ENCODE data around the gene CD79A. TPM values are rescaled to one million over a fixed set of nuclear protein-coding genes. Genes with fewer than 3 reads are reported as not detected.
A peak's percentile ranks its signal among the peaks of the same experiment; 100 is the strongest.

CD79A gene
- total and polyA plus RNA-seq, 4 experiments from 2014 or later = 0.93 to 29.7 (median 3.2) TPM

DNA sequence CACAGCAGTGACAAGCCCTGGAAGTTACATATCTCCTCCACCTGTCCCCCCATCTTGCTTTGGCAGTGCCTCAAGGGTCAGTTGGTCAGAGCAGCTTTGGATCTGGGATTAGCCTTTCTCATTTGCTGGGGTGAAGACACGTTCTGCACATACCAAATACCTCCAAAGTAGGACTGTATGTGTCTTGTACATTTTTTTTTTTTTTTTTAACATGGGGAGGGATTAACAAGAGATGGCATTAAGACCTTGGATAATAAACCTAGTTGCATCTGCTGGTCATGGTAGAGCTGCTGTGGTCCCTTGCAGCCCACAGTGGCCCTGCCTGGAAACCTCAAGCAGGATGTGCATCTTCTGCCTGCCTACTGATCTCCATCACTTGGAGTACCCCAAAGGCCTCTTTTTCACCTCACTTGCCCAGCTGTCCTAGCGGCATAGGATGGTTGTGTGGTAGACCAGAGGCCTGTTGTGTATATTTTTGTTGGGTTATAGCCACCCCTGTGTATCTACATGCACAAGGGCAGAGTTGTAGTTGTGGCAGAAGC lies 14.6 kb upstream of the CD79A start:
- intact Hi-C loops (cut with micrococcal nuclease) = loop anchor here (5.0 kb wide), 1 partner anchor 215 kb away; the partner anchor contains the start of gene ZNF574
- ChIA-PET POLR2A (ENCODE audit: partially characterized antibody) (interaction anchor here (0.8 to 7.8 kb wide), 6 partner anchors 10 to 96 kb away, joined by 3 to 261 read pairs (median 4); partner anchors contain the start of genes ARHGEF1, CD79A, ERFL and RABAC1), CTCF (ENCODE audit: partially characterized antibody) (interaction anchor here (0.8 to 8.8 kb wide), 7 partner anchors 11 to 506 kb away, joined by 3 to 125 read pairs (median 4); partner anchors contain the start of gene CD79A)
- DNase-seq = no peak
- Histone ChIP-seq H3K4me1 (ENCODE audit: insufficient read depth, low read length) (peaks cover 70% of the 10 kb centered on the region), H3K9me3 (ENCODE audit: control insufficient read depth in 1 of 2, low read length in 2 of 2) (no peaks in the 10 kb centered on the region), H3K4me3 (ENCODE audit: low read length in 2 of 2) (no peak overlapping the region), H3K27me3 (ENCODE audit: insufficient read depth, low read length) (no peaks in the 10 kb centered on the region), H3K36me3 (ENCODE audit: insufficient read depth, low read length) (peaks cover 51% of the 10 kb centered on the region), H3K27ac (ENCODE audit: low read depth, low read length) (peak overlapping the region; percentile 96)
- H3K27me3 Mint-ChIP-seq = no peaks in the 10 kb centered on the region
- peak overlapping the region; percentile 57 to 96 (median 84) for H3K27ac Mint-ChIP-seq
- peak overlapping the region in 7 of 8 donors; percentile 24 to 95 (median 91) for H3K4me3 Mint-ChIP-seq
- no peaks in the 10 kb centered on the region for H3K9me3 Mint-ChIP-seq
- peaks cover 38 to 58% of the 10 kb centered on the region in 2 donors for H3K36me3 Mint-ChIP-seq
- peaks cover 37 to 67% (median 51%) of the 10 kb centered on the region in 4 donors for H3K4me1 Mint-ChIP-seq

DNA sequence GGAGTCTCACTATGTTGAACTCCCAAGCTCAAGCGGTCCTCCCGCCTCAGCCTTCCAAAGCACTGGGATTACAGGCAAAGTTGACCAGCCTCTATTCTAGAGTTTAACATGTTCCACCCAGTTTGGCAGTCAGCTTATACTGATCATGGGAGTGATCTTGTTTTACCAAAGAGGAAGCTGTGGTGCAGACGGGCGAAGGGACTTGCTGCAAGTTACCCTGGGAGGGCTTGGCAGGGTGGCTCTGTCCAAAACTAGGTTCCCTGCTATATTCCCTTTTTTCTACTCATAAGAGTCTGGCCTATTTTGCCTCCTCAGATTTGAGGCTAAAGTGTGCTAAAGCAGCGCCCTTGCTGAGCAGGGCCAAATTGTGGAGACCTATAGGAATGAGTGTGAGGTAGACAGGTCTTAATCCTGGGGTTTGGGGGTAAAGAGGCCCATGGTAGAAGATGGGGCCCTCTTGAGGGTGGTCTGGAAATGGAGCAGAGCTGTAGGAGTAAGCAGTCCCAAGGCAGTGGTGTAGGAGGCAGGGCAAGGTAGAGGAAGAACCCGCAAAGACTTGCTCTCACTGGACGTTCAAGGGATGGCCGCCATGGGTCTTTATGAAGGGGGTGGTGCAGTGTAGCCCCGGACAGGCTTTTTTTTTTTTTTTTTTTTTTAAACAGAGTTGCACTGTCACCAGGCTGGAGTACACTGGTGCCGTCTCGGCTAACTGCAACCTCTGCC lies 13.7 kb upstream of the CD79A start:
- Mint-ChIP-seq H3K36me3 (peaks cover 45 to 66% of the 10 kb centered on the region in 2 donors), H3K27me3 (no peaks in the 10 kb centered on the region), H3K4me1 (peaks cover 42 to 76% (median 58%) of the 10 kb centered on the region in 4 donors), H3K27ac (peak overlapping the region in 6 of 7 donors; percentile 27 to 92 (median 83)), H3K9me3 (no peaks in the 10 kb centered on the region), H3K4me3 (peak overlapping the region in 6 of 8 donors; percentile 46 to 95 (median 78))
- intact Hi-C loops (cut with micrococcal nuclease) = loop anchor here (5.0 kb wide), 1 partner anchor 214 kb away; the partner anchor contains the start of gene ZNF574
- Histone ChIP-seq H3K4me1 (ENCODE audit: insufficient read depth, low read length) (peaks cover 79% of the 10 kb centered on the region), H3K9me3 (ENCODE audit: control insufficient read depth in 1 of 2, low read length in 2 of 2) (no peaks in the 10 kb centered on the region), H3K27me3 (ENCODE audit: insufficient read depth, low read length) (no peaks in the 10 kb centered on the region), H3K4me3 (ENCODE audit: low read length in 2 of 2) (no peak overlapping the region), H3K27ac (ENCODE audit: low read depth, low read length) (peak overlapping the region; percentile 96), H3K36me3 (ENCODE audit: insufficient read depth, low read length) (peaks cover 58% of the 10 kb centered on the region)
- ChIA-PET CTCF (ENCODE audit: partially characterized antibody) (interaction anchor here (1.1 to 8.8 kb wide), 6 partner anchors 11 to 89 kb away, joined by 3 to 125 read pairs (median 4); partner anchors contain the start of gene CD79A), POLR2A (ENCODE audit: partially characterized antibody) (interaction anchor here (1.0 to 7.8 kb wide), 6 partner anchors 9 to 96 kb away, joined by 3 to 261 read pairs (median 6); partner anchors contain the start of genes ARHGEF1, CD79A and RABAC1)
- DNase-seq = peak in 1 of 5 donors; percentile 29

DNA sequence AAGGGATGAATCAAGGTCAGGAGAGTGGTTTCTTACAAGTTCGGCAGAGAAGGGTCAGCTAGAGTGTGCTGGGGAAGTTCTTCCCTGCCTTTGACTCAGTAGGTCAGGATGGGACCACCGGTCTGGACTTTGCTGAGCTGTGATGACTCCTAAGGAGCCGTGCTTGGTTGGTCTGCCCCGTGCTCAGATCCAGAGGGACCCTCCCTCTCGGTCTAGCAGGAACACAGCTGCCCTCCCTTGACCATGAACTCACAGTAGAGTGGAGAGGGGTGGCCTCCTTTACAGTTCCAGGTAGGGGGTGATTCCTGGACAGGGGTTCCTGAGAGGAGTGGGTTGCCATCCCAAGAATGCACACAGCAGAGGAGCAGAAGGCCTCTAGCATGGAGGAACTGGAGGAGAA lies 12.7 kb upstream of the CD79A start:
- POLR2A ChIA-PET (ENCODE audit: partially characterized antibody) = interaction anchor here (0.9 to 7.8 kb wide), 7 partner anchors 8 to 94 kb away, joined by 3 to 261 read pairs (median 5); partner anchors contain the start of genes ARHGEF1, CD79A and RABAC1
- no peaks in the 10 kb centered on the region for H3K9me3 Mint-ChIP-seq

DNA sequence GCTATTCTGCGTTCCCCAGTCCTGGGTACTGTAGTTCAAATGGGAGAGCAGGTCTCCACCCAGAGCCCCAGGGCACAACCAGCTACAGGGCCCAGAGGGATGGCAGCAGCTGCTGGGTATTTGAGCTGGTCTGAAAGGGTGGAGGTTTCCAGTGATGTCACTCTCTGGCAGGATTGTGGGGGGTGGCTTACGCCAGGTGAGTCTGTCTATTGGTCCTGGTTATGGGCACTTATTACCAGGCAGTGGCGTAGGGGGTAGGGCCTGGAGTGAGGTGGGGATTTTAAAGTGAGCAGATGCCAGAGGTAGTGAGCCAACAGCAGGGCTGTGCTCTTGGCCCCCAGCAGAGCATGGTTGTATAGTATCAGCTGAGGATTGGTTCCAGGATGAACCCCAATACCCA lies 10.8 kb upstream of the CD79A start:
- peak overlapping the region in 3 of 8 donors; percentile 15 to 59 (median 50) for H3K4me3 Mint-ChIP-seq
- intact Hi-C loops (cut with micrococcal nuclease) = no loop called here

More for the DNA sequence above, 12.7 kb upstream of the CD79A start:
- DNase-seq = peak in 1 of 5 donors; percentile 17
- peak overlapping the region; percentile 50 to 92 (median 83) for H3K27ac Mint-ChIP-seq
- peak overlapping the region; percentile 22 for H3K27ac ChIP-seq (ENCODE audit: low read depth, low read length)
- no peaks in the 10 kb centered on the region for H3K27me3 Mint-ChIP-seq
- peaks cover 41 to 81% (median 61%) of the 10 kb centered on the region in 4 donors for H3K4me1 Mint-ChIP-seq
- no peak overlapping the region for H3K4me3 ChIP-seq (ENCODE audit: low read length in 2 of 2)
- H3K36me3 ChIP-seq (ENCODE audit: insufficient read depth, low read length) = peaks cover 68% of the 10 kb centered on the region
- intact Hi-C loops (cut with micrococcal nuclease) = loop anchor here (5.0 kb wide), 1 partner anchor 213 kb away; the partner anchor contains the start of gene ZNF574
- H3K27me3 ChIP-seq (ENCODE audit: insufficient read depth, low read length) = no peaks in the 10 kb centered on the region
- H3K36me3 Mint-ChIP-seq = peaks cover 45 to 74% of the 10 kb centered on the region in 2 donors
- CTCF ChIA-PET (ENCODE audit: partially characterized antibody) = interaction anchor here (1.6 to 8.8 kb wide), 3 partner anchors 10 to 87 kb away, joined by 4 to 125 read pairs (median 4); partner anchors contain the start of gene CD79A
- peak overlapping the region in 2 of 8 donors; percentile 35 to 44 for H3K4me3 Mint-ChIP-seq
- H3K4me1 ChIP-seq (ENCODE audit: insufficient read depth, low read length) = peaks cover 83% of the 10 kb centered on the region
- H3K9me3 ChIP-seq (ENCODE audit: control insufficient read depth in 1 of 2, low read length in 2 of 2) = no peaks in the 10 kb centered on the region

DNA sequence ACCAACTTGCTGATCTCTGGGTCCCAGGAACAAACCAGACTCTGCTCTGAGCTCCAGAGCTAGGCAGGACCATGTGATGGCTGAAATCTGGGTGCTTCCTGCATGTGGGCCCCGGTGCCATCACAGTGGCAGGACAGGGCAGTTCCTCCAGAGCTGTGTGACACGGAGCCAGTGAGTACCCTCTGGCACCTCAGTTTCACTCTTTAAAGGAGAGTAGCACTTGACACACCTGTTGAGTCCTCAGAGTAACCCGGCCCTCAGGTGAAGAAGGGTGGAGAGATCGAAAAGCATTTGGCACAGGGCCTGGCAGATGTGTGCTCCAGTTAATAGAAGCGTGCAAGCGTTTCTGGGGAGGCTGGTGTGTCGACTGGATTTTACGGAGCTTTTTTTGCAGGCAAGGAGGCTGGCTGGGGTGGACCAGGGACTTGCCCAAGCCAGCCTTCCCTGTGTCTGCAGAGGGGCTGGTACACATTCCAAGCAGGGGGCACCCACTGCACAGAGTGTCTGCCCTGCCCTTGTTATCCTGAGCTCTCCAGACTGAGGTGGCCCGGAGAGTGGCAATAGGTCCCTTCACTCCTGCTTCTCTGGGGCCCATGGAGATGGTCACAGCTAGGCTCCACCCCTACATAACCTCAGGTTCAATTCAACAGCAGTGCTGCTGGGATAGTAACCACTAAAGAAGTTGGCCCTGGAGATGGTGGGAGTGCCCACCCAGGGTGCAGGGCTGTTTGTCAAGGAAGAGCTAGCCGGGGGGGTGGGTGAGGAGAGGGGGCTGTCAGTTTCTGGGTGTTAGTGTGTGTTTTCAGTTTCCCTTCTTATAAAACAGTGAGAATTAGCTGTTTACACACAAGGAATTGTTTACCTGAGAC lies 8.7 kb upstream of the CD79A start:
- peak in 1 of 5 donors; percentile 5 for DNase-seq
- H3K4me1 ChIP-seq (ENCODE audit: insufficient read depth, low read length) = peaks cover 94% of the 10 kb centered on the region

More for the DNA sequence above, 10.8 kb upstream of the CD79A start:
- Histone ChIP-seq H3K9me3 (ENCODE audit: control insufficient read depth in 1 of 2, low read length in 2 of 2) (no peaks in the 10 kb centered on the region), H3K4me1 (ENCODE audit: insufficient read depth, low read length) (peaks cover 94% of the 10 kb centered on the region), H3K27ac (ENCODE audit: low read depth, low read length) (peak overlapping the region; percentile 22), H3K36me3 (ENCODE audit: insufficient read depth, low read length) (peaks cover 75% of the 10 kb centered on the region), H3K27me3 (ENCODE audit: insufficient read depth, low read length) (no peaks in the 10 kb centered on the region), H3K4me3 (ENCODE audit: low read length in 2 of 2) (no peak overlapping the region)
- DNase-seq = peak in 1 of 5 donors; percentile 33
- ChIA-PET POLR2A (ENCODE audit: partially characterized antibody) (interaction anchor here (0.5 to 7.7 kb wide), 6 partner anchors 9 to 1054 kb away, joined by 3 to 103 read pairs (median 6); partner anchors contain the start of genes ARHGEF1, CD79A and ERFL), CTCF (ENCODE audit: partially characterized antibody) (interaction anchor here (8.8 kb wide), 1 partner anchor 8 kb away, joined by 125 read pairs; the partner anchor contains the start of gene CD79A)
- Mint-ChIP-seq H3K9me3 (no peaks in the 10 kb centered on the region), H3K4me1 (peaks cover 45 to 84% (median 67%) of the 10 kb centered on the region in 4 donors), H3K27ac (peak overlapping the region; percentile 71 to 93 (median 81)), H3K36me3 (peaks cover 41 to 74% of the 10 kb centered on the region in 2 donors), H3K27me3 (no peaks in the 10 kb centered on the region)

DNA sequence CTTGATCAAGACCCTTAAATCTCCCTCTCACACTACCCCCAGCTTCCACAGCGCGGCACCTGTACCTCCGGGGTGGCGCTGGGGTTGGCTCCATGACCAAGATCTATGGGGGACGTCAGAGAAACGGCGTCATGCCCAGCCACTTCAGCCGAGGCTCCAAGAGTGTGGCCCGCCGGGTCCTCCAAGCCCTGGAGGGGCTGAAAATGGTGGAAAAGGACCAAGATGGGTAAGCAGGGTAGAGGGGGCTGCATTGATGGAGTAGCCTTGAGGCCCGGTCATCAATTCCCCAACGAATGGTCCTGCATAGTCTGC lies 8.1 kb upstream of the CD79A start:
- ChIA-PET POLR2A (ENCODE audit: partially characterized antibody) (interaction anchor here (1.0 to 11.3 kb wide), 4 partner anchors 7 to 77 kb away, joined by 4 to 261 read pairs (median 59); partner anchors contain the start of genes ARHGEF1 and RPS19), CTCF (ENCODE audit: partially characterized antibody) (interaction anchor here (1.5 to 1.6 kb wide), 2 partner anchors 9 to 65 kb away, joined by 4 to 6 read pairs; partner anchors contain the start of gene RPS19)
- peak in 1 of 5 donors; percentile 15 for DNase-seq
- Histone ChIP-seq H3K27me3 (ENCODE audit: insufficient read depth, low read length) (no peaks in the 10 kb centered on the region), H3K27ac (ENCODE audit: low read depth, low read length) (peak overlapping the region; percentile 34), H3K9me3 (ENCODE audit: control insufficient read depth in 1 of 2, low read length in 2 of 2) (no peaks in the 10 kb centered on the region), H3K36me3 (ENCODE audit: insufficient read depth, low read length) (peaks cover 50% of the 10 kb centered on the region), H3K4me3 (ENCODE audit: low read length in 2 of 2) (no peak overlapping the region), H3K4me1 (ENCODE audit: insufficient read depth, low read length) (peaks cover 94% of the 10 kb centered on the region)
- intact Hi-C loops (cut with micrococcal nuclease) = no loop called here
- H3K4me1 Mint-ChIP-seq = peaks cover 38 to 84% (median 62%) of the 10 kb centered on the region in 4 donors
- peak overlapping the region in 6 of 7 donors; percentile 57 to 95 (median 88) for H3K27ac Mint-ChIP-seq
- peaks cover 0 to 2% (median 0%) of the 10 kb centered on the region in 8 donors for H3K9me3 Mint-ChIP-seq
- H3K27me3 Mint-ChIP-seq = no peaks in the 10 kb centered on the region
- peak overlapping the region in 1 of 8 donors; percentile 20 for H3K4me3 Mint-ChIP-seq
- peaks cover 25 to 57% of the 10 kb centered on the region in 2 donors for H3K36me3 Mint-ChIP-seq

More for the DNA sequence above, 8.7 kb upstream of the CD79A start:
- H3K9me3 ChIP-seq (ENCODE audit: control insufficient read depth in 1 of 2, low read length in 2 of 2) = no peaks in the 10 kb centered on the region
- ChIA-PET CTCF (ENCODE audit: partially characterized antibody) (interaction anchor here (1.0 to 1.6 kb wide), 4 partner anchors 7 to 83 kb away, joined by 4 to 6 read pairs (median 5); partner anchors contain the start of gene RPS19), POLR2A (ENCODE audit: partially characterized antibody) (interaction anchor here (1.0 to 11.3 kb wide), 4 partner anchors 7 to 77 kb away, joined by 4 to 261 read pairs (median 59); partner anchors contain the start of genes ARHGEF1 and RPS19)
- H3K27me3 ChIP-seq (ENCODE audit: insufficient read depth, low read length) = no peaks in the 10 kb centered on the region
- H3K9me3 Mint-ChIP-seq = peaks cover 0 to 2% (median 0%) of the 10 kb centered on the region in 8 donors
- H3K4me3 ChIP-seq (ENCODE audit: low read length in 2 of 2) = no peak overlapping the region
- H3K27ac ChIP-seq (ENCODE audit: low read depth, low read length) = peak overlapping the region; percentile 46
- H3K27ac Mint-ChIP-seq = peak overlapping the region; percentile 72 to 95 (median 93)
- intact Hi-C loops (cut with micrococcal nuclease) = no loop called here
- H3K4me1 Mint-ChIP-seq = peaks cover 41 to 84% (median 64%) of the 10 kb centered on the region in 4 donors
- peaks cover 29 to 61% of the 10 kb centered on the region in 2 donors for H3K36me3 Mint-ChIP-seq
- peak overlapping the region in 4 of 8 donors; percentile 33 to 75 (median 52) for H3K4me3 Mint-ChIP-seq
- H3K27me3 Mint-ChIP-seq = no peaks in the 10 kb centered on the region
- H3K36me3 ChIP-seq (ENCODE audit: insufficient read depth, low read length) = peaks cover 54% of the 10 kb centered on the region
